HepG2 (cell line): ENCODE measurements around the gene DNM1L.

Experiments used
- EP300 ChIP-seq, 3 experiments: sonication (generic) in 1 of 3; formaldehyde crosslinking in 1 of 3; IDR thresholded peaks; 2 replicates each; pipeline versions ENCODE4 v1.5.1 to v1.6.1; 2011 to 2020; ENCODE audit warnings: low read depth in 2 of 3, low read length in 2 of 3, borderline replicate concordance in 1 of 3, improper control_type of control experiment in 1 of 3, mild to moderate bottlenecking in 1 of 3, missing genetic modification reagents in 1 of 3, moderate library complexity in 1 of 3
- HMG20B ChIP-seq: conservative IDR thresholded peaks from 2 replicates; pipeline ENCODE4 v1.6.1; 2016; ENCODE audit warnings: missing genetic modification reagents, missing compliant biosample characterization
- KDM4B ChIP-seq: sonication (generic); formaldehyde crosslinking; IDR thresholded peaks from 2 replicates; pipeline ENCODE4 v1.4.0; 2020; ENCODE audit warnings: missing genetic modification reagents
- TF ChIP-seq, protein P1 (sequence below), 2 experiments: sonication (generic) in 1 of 2; formaldehyde crosslinking in 1 of 2; IDR thresholded peaks; 2 replicates each; pipeline versions ENCODE4 v1.5.1 to v1.6.1; 2011 to 2020; ENCODE audit warnings: borderline replicate concordance in 1 of 2, low read depth in 1 of 2, low read length in 1 of 2, mild to moderate bottlenecking in 1 of 2, missing genetic modification reagents in 1 of 2, moderate library complexity in 1 of 2
- TF ChIP-seq, protein P2 (sequence below): sonication (generic); formaldehyde crosslinking; IDR thresholded peaks from 2 replicates; pipeline ENCODE4 v1.4.0; 2020; ENCODE audit warnings: missing genetic modification reagents

GRCh38 chr12:32789916-32790315 is 110.8 kb downstream of the DNM1L start:
- TF ChIP-seq HMG20B (CRISPR knock-in tag) (no peak), EP300 (IDR thresholded peaks at IDR 0.05; ENCODE audit: low read depth in 2 of 2, low read length in 2 of 2) (no peak), EP300 (CRISPR knock-in tag; IDR thresholded peaks at IDR 0.05; ENCODE audit: borderline replicate concordance) (no peak), KDM4B (CRISPR knock-in tag) (no peak)
- TF ChIP-seq, protein P1, sequence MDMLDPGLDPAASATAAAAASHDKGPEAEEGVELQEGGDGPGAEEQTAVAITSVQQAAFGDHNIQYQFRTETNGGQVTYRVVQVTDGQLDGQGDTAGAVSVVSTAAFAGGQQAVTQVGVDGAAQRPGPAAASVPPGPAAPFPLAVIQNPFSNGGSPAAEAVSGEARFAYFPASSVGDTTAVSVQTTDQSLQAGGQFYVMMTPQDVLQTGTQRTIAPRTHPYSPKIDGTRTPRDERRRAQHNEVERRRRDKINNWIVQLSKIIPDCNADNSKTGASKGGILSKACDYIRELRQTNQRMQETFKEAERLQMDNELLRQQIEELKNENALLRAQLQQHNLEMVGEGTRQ (IDR thresholded peaks at IDR 0.05; ENCODE audit: low read depth, low read length): no peak
- TF ChIP-seq, protein P1 (CRISPR knock-in tag; IDR thresholded peaks at IDR 0.05; ENCODE audit: borderline replicate concordance): no peak
- TF ChIP-seq, protein P2, sequence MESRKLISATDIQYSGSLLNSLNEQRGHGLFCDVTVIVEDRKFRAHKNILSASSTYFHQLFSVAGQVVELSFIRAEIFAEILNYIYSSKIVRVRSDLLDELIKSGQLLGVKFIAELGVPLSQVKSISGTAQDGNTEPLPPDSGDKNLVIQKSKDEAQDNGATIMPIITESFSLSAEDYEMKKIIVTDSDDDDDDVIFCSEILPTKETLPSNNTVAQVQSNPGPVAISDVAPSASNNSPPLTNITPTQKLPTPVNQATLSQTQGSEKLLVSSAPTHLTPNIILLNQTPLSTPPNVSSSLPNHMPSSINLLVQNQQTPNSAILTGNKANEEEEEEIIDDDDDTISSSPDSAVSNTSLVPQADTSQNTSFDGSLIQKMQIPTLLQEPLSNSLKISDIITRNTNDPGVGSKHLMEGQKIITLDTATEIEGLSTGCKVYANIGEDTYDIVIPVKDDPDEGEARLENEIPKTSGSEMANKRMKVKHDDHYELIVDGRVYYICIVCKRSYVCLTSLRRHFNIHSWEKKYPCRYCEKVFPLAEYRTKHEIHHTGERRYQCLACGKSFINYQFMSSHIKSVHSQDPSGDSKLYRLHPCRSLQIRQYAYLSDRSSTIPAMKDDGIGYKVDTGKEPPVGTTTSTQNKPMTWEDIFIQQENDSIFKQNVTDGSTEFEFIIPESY (CRISPR knock-in tag): no peak
